ENCODE measurements around the gene CYBC1.
A peak's percentile ranks its signal among the peaks of the same experiment; 100 is the strongest.

The CYBC1 gene

GRCh38 chr17:82445542-82445941 lies 5.0 kb downstream of the CYBC1 start:
- Mint-ChIP-seq H3K4me3 (no peak overlapping the region), H3K36me3 (peaks cover 85% of the 10 kb centered on the region), H3K27ac (peak overlapping the region; percentile 70), H3K9me3 (no peaks in the 10 kb centered on the region), H3K4me1 (peaks cover 31% of the 10 kb centered on the region)
- ATAC-seq (no peak), DNase-seq (ENCODE audit: low spot score in 2 of 2) (no peak)

- no peak overlapping the region for H3K4me3 Mint-ChIP-seq
- ATAC-seq (no peak), DNase-seq (ENCODE audit: low spot score in 2 of 2) (no peak)
- H3K4me1 Mint-ChIP-seq, result peaks cover 31% of the 10 kb centered on the region
- no peak overlapping the region for H3K27ac Mint-ChIP-seq
- H3K36me3 Mint-ChIP-seq, result peaks cover 88% of the 10 kb centered on the region
- H3K9me3 Mint-ChIP-seq, result no peaks in the 10 kb centered on the region
Measured at GRCh38 chr17:82444941-82445521, 5.5 kb downstream of the CYBC1 start.

- Mint-ChIP-seq H3K27ac (no peak overlapping the region), H3K9me3 (no peaks in the 10 kb centered on the region), H3K4me3 (no peak overlapping the region), H3K36me3 (peaks cover 85% of the 10 kb centered on the region), H3K4me1 (peaks cover 25% of the 10 kb centered on the region)
- no peak for DNase-seq (ENCODE audit: low spot score in 2 of 2)
- no peak for ATAC-seq
Measured at GRCh38 chr17:82444284-82444893, 6.2 kb downstream of the CYBC1 start.

DNA sequence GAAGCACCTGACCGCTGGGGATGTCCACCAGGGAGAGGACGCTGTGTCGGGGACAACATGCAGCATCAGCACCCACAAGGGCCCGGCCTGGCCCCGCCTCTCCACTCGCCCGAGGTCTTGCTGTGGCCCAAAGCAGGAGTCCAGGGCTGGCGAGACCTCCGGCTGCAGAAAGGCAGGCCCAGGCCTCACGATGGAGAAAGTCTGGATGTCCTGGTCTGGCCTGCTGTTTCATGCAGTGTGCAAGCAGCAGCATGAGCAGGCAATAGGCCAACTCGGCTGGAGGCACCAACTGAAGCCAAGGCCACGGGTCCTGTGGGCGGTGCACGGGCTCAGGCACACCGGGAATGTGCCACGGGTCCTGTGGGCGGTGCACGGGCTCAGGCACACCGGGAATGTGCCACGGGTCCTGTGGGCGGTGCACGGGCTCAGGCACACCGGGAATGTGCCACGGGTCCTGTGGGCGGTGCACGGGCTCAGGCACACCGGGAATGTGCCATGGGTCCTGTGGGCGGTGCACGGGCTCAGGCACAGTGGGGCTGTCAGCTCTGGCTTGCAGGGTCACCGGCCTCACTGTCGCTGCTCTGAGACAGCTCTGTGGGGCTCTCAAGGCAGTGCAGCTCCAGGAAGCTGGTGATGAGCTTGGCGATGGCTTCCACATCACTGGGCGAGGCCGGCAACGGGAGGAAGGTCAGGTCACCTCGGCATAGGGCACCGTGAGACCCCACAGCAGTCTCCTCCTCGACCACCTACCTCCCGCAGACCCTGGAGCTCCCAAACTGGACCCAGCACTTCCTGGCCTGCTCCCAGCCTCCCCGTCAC lies 6.9 kb downstream of the CYBC1 start:
- Mint-ChIP-seq H3K36me3 (peaks cover 85% of the 10 kb centered on the region), H3K4me3 (no peak overlapping the region), H3K9me3 (no peaks in the 10 kb centered on the region), H3K4me1 (peaks cover 24% of the 10 kb centered on the region), H3K27ac (peak overlapping the region; percentile 37)
- ATAC-seq, result no peak
- DNase-seq (ENCODE audit: low spot score in 2 of 2), result no peak

DNA sequence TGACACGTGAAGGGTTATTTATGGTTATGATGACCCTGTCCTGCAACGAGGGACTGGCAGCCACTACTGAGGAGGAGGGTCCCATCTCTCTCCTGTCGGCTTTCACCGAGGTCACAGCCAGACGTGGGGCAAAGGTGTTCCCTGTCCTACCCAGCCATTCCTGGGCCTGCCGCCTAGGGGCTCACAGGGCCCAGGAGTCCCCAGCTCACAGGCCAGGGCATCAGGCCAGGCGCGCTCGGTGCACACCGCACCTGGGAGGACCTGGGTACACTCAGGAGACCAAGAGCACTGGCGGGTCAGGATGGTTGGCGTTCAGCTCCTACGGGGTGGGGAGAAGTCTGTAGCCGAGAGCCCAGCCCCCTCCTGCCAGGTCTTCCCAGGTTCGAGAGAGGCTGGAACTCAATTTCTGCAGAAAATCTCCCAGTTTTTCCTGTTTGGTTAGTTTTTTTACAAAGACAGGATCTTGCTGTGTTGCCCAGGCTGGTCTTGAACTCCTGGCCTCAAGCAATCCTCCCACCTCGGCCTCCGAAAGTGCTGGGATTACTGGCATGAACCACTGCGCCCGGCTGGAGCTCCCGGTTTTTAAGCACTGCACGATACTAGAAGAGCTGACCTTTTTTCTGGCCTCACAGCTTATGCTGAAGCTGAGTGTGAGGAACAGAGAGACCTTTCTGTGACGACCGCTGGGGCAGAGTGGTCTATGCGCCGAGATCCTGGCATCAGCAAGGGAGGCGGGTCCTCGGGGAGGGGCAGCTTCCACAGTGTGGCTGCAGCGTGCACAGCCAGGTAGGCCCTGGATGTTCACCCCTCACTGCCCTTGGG lies 7.7 kb downstream of the CYBC1 start:
- H3K9me3 Mint-ChIP-seq, result no peaks in the 10 kb centered on the region
- no peak for DNase-seq (ENCODE audit: low spot score in 2 of 2)
- H3K27ac Mint-ChIP-seq, result peak overlapping the region; percentile 37
- peaks cover 90% of the 10 kb centered on the region for H3K36me3 Mint-ChIP-seq
- peaks cover 23% of the 10 kb centered on the region for H3K4me1 Mint-ChIP-seq
- ATAC-seq, result no peak
- no peak overlapping the region for H3K4me3 Mint-ChIP-seq

DNA sequence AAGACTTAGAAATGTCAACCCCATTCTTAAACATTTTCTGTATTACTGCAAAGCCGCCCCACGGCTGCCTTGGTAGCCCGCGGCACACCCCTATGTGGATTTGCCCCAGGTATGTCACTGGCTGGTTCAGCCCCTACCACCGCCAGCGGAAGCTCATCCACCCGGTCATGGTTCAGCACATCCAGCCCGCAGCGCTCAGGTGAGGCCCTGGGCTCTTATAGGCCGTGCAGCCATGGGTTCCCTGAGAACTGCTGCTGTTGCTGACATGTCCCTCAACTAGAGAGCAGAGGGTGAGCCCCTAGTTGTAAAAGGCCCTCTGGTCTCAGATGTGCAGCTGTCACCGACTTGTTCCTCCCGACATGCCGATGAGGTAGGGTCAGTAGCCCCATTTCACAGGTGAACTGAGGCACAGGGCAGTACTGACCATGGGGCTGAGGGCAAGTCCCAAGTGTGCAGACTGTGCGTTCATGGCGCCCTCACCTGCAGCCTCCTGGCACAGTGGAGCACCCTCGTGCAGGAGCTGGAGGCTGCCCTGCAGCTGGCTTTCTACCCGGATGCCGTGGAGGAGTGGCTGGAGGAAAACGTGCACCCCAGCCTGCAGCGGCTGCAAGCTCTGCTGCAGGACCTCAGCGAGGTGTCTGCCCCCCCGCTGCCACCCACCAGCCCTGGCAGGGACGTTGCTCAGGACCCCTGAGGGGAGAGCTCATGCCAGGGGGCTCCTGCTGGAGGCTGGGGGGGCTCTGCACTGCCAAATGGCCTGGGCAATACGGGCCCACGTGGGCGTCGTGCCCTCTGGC lies 8.7 kb downstream of the CYBC1 start:
- H3K9me3 Mint-ChIP-seq, result no peaks in the 10 kb centered on the region
- DNase-seq (ENCODE audit: low spot score in 2 of 2) (no peak), ATAC-seq (no peak)
- peaks cover 87% of the 10 kb centered on the region for H3K36me3 Mint-ChIP-seq
- peak overlapping the region; percentile 82 for H3K27ac Mint-ChIP-seq
- H3K4me3 Mint-ChIP-seq, result no peak overlapping the region
- H3K4me1 Mint-ChIP-seq, result peaks cover 17% of the 10 kb centered on the region

- ATAC-seq (no peak), DNase-seq (ENCODE audit: low spot score in 2 of 2) (no peak)
- Mint-ChIP-seq H3K27ac (peak overlapping the region; percentile 82), H3K36me3 (peaks cover 79% of the 10 kb centered on the region), H3K9me3 (no peaks in the 10 kb centered on the region), H3K4me3 (no peak overlapping the region), H3K4me1 (peaks cover 10% of the 10 kb centered on the region)
Measured at GRCh38 chr17:82440991-82441627, 9.4 kb downstream of the CYBC1 start.

GRCh38 chr17:82440469-82440981 lies 10.0 kb downstream of the CYBC1 start:
- no peak for DNase-seq (ENCODE audit: low spot score in 2 of 2)
- Mint-ChIP-seq H3K4me1 (peaks cover 5% of the 10 kb centered on the region), H3K4me3 (no peak overlapping the region)

GRCh38 chr17:82439829-82440365 lies 10.7 kb downstream of the CYBC1 start:
- no peaks in the 10 kb centered on the region for H3K9me3 Mint-ChIP-seq
- peaks cover 5% of the 10 kb centered on the region for H3K4me1 Mint-ChIP-seq
- no peak overlapping the region for H3K27ac Mint-ChIP-seq
- peaks cover 68% of the 10 kb centered on the region for H3K36me3 Mint-ChIP-seq
- H3K4me3 Mint-ChIP-seq, result no peak overlapping the region
- no peak for ATAC-seq
- DNase-seq (ENCODE audit: low spot score in 2 of 2), result no peak

More at GRCh38 chr17:82440469-82440981, 10.0 kb downstream of the CYBC1 start:
- Mint-ChIP-seq H3K36me3 (peaks cover 73% of the 10 kb centered on the region), H3K27ac (peak overlapping the region; percentile 82), H3K9me3 (no peaks in the 10 kb centered on the region)
- ATAC-seq, result no peak

GRCh38 chr17:82439194-82439828 lies 11.2 kb downstream of the CYBC1 start:
- Mint-ChIP-seq H3K9me3 (no peaks in the 10 kb centered on the region), H3K4me1 (peaks cover 9% of the 10 kb centered on the region), H3K27ac (peak overlapping the region; percentile 50), H3K36me3 (peaks cover 63% of the 10 kb centered on the region), H3K4me3 (no peak overlapping the region)
- DNase-seq (ENCODE audit: low spot score in 2 of 2) (no peak), ATAC-seq (no peak)

DNA sequence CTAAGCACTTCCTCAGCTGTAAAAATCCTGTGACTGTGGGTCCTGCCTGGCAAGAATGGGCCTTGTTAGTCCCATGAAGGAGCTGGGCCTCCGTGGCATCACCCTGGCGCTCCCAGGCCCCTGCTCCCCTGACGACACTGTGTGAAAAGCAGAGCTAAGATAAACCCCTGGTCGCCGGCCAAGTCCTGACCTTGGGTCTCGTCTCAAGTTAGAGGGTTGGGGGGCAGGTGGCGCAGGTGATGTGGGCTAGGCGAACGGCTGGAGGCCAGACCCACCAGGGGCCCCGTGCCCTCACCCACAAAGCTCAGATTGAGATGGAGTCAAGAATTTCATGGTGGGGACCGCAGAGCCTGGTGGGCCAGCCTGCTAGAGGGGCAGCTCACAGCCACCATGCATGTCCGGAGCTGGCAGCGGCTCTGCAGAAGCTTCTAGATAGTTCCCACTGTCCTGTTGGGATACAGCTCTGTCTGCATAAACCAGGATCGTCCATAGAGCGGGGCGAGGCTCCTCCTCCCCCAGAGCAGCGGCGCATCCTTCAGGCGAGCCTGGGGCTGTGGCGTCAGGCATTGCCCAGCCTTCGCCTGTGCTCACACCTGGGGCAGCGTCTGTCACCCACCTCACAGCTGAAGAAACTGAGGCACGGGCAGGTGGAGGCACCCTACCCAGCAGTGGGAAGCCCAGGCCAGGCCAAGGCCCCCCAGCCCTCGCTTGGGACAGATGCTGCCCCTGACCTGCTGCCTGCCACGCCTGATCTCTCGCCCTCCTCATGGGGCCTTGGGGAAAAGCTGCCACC lies 12.0 kb downstream of the CYBC1 start:
- Mint-ChIP-seq H3K4me1 (peaks cover 16% of the 10 kb centered on the region), H3K4me3 (no peak overlapping the region), H3K27ac (peak overlapping the region; percentile 50), H3K36me3 (peaks cover 58% of the 10 kb centered on the region), H3K9me3 (no peaks in the 10 kb centered on the region)
- DNase-seq (ENCODE audit: low spot score in 2 of 2) (no peak), ATAC-seq (no peak)

DNA sequence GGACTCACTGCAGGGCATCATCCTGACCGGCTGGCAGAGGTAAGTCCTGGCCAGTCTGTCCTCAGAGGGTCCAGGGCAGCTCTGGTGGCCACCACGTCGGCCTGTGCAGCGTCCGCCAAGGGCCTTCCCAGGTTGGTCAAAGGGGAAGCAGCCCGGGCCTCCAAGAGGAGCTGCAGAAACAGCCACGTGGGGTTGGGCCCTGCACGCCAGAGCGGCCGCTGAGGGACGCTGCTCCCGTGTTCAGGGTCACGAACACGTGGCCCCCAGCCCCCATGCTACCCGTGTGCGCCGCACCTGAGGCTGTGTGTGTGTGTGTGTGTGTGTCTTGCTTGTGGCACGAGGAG lies 13.3 kb downstream of the CYBC1 start:
- Mint-ChIP-seq H3K27ac (no peak overlapping the region), H3K9me3 (no peaks in the 10 kb centered on the region), H3K4me1 (peaks cover 11% of the 10 kb centered on the region), H3K36me3 (peaks cover 45% of the 10 kb centered on the region), H3K4me3 (no peak overlapping the region)
- ATAC-seq (no peak), DNase-seq (ENCODE audit: low spot score in 2 of 2) (no peak)

Data from stimulated activated effector memory CD8-positive, alpha-beta T cell treated with anti-CD3 and anti-CD28 coated beads, Interleukin-12 subunit alpha, Interleukin-12 subunit beta, amount 100 ng/mL, for 72 hours (primary cell).